Measurements from ENCODE around the gene ADTRP. TPM values are rescaled to one million over a fixed set of nuclear protein-coding genes. Genes with fewer than 3 reads are reported as not detected.
A peak's percentile ranks its signal among the peaks of the same experiment; 100 is the strongest.

The ADTRP gene
- total RNA-seq, 4 donors from 2014 or later = not detected

DNA sequence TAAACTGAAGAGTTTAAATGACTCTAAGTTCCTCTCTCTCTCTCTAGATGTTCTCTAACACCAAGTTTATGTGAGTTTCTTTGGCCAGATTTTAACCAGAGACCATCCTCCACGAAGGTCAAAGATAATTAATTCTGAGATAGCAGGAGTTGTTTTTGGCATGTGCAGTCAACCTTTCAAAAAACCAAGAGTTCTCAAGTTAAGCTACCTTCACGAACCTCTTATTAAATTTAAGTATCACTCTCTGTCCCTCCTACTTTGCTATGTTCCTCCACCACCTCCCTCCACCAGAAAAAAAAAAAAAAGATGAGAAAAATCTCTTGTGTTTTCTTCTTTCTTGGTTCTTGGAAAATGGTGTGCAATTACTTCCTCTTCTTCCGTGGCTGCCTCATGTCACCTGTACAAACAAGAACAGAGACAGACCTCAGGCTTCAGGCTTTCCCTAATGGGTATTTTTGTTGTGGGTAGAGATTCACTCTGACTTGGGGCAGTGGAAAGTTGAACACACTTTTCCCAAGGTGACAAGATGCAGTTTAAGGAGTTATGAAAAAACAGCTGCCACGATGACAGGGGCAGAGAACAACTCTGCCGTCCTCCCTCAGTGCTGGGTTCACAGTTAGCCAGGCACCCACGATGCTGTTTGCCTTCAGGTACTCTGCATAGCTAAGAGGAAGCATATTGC, 64.3 kb downstream of the ADTRP start:
- H3K27me3 ChIP-seq = no peaks in the 10 kb centered on the region
- no peak overlapping the region for H3K27ac ChIP-seq
- TF ChIP-seq, protein P1, sequence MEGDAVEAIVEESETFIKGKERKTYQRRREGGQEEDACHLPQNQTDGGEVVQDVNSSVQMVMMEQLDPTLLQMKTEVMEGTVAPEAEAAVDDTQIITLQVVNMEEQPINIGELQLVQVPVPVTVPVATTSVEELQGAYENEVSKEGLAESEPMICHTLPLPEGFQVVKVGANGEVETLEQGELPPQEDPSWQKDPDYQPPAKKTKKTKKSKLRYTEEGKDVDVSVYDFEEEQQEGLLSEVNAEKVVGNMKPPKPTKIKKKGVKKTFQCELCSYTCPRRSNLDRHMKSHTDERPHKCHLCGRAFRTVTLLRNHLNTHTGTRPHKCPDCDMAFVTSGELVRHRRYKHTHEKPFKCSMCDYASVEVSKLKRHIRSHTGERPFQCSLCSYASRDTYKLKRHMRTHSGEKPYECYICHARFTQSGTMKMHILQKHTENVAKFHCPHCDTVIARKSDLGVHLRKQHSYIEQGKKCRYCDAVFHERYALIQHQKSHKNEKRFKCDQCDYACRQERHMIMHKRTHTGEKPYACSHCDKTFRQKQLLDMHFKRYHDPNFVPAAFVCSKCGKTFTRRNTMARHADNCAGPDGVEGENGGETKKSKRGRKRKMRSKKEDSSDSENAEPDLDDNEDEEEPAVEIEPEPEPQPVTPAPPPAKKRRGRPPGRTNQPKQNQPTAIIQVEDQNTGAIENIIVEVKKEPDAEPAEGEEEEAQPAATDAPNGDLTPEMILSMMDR (IDR thresholded peaks at IDR 0.05) = no peak
- TF ChIP-seq POLR2A (IDR thresholded peaks at IDR 0.05) = no peak
- no peaks in the 10 kb centered on the region for H3K4me1 ChIP-seq
- no peaks in the 10 kb centered on the region for H3K9me3 ChIP-seq
- no peak overlapping the region for H3K4me3 ChIP-seq
- H3K36me3 ChIP-seq = no peaks in the 10 kb centered on the region
- DNase-seq = no peak
- intact Hi-C loops (cut with DNase I; ENCODE audit: low total_unique reads) = no loop called here

DNA sequence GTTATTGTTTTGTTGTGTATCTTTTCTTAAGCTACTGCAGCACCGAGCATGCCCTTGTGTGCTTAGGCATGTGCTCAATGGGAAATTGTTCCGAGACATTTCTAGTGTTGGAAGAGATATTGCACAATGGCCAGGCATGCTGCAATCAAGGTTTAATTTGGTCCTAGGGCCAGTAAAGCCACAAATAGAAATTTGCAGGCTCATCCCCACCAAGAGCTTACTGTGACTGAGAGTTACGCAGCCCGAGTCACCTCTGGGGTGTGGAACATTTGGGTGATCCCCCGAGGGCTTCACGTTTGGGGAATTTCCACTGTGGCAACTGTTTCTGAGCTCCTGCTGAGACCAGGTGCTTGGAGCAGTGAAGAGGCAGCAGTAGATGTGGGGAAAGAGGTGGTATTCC, 65.8 kb downstream of the ADTRP start:
- H3K4me3 ChIP-seq = no peak overlapping the region
- TF ChIP-seq POLR2A (IDR thresholded peaks at IDR 0.05) = no peak
- TF ChIP-seq, protein P1 (IDR thresholded peaks at IDR 0.05) = no peak
- no peaks in the 10 kb centered on the region for H3K27me3 ChIP-seq
- H3K36me3 ChIP-seq = no peaks in the 10 kb centered on the region
- H3K9me3 ChIP-seq = no peaks in the 10 kb centered on the region
- H3K4me1 ChIP-seq = no peaks in the 10 kb centered on the region
- peak in 1 of 2 donors; percentile 17 for DNase-seq
- intact Hi-C loops (cut with DNase I; ENCODE audit: low total_unique reads) = no loop called here
- no peak overlapping the region for H3K27ac ChIP-seq

DNA sequence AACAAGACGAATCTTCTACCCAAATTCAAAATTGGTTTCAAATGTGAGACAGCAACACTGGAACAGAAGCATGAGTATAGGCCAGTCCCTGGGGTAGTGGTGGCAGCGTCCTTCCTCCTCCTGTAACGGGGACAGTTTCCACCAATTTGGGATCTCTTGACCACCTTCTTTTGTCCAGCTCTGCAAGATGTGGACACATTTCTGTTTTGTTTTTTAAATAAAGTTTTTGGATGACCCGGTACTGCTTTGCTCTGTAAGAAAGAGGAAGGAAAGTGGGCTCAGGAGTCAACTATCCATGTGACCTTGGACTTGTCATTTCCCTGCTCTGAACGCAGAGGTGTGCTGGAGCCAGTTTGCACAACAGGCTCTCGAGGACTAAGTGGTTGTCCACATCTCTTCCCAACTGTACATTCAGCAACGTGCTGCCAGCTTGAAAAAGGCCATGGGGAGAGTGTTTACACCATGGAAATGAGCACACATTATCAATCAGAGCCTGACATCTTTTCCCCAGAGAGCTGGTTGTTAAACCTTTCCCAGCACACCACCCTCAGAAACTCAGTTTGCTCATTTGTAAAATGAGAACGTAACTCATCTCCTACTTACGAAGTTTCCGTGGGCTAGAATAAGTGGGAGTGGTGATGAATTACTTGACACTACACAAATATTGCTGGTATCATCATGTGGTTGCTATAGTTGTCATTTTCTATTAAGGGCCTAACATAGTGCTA, 66.5 kb downstream of the ADTRP start:
- H3K27me3 ChIP-seq = no peaks in the 10 kb centered on the region
- no peaks in the 10 kb centered on the region for H3K4me1 ChIP-seq
- H3K9me3 ChIP-seq = no peaks in the 10 kb centered on the region
- H3K36me3 ChIP-seq = no peaks in the 10 kb centered on the region
- DNase-seq = no peak
- intact Hi-C loops (cut with DNase I; ENCODE audit: low total_unique reads) = no loop called here
- TF ChIP-seq POLR2A (IDR thresholded peaks at IDR 0.05) = no peak
- TF ChIP-seq, protein P1 (IDR thresholded peaks at IDR 0.05) = no peak
- no peak overlapping the region for H3K4me3 ChIP-seq
- H3K27ac ChIP-seq = no peak overlapping the region

DNA sequence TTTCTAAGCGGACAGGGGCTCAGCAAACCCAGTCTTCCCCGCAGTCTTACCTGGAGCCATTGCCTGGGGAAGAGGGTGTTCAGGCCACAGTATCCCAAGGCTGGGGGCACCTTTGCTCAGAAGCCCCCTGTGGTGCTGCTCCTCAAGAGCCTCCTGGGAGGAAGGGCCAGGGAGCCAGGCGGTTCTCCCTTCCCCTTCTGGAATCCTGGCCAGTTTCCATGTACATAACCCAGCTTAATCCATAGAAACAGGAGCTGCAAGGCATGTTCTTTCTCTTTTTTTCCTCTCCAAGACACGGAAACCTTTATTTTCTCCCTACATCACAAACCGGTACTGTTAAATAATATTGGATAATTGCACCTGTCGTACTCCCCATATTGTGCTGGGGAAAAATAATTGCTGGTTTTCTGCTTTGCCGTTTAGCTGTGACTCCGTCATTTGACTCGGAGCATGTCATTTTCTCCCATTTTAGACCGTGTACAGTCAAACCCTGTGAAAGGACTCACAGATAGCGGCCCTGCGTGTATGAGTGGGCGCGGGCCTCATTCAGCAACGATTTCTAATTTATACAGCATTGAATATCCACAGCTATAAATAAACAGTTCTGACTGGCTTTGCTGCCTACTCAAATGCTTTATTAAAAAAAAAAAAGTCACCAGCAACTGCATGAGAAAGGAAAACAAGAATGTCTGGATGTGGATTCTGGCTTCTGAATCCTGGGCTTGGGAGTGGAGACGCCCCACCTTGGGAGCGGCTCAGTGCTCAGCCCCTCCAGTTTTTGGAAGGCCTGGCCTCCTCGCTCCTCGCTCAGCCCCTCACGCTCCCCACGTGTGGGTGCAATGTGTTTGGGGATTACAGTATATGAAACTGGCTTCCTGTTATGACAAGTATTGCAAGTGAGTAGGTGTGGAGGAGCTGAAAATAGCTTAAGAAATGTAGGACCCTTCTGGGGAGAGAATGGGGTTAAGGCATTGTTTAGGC, 67.3 kb downstream of the ADTRP start:
- H3K4me3 ChIP-seq = no peak overlapping the region
- no peaks in the 10 kb centered on the region for H3K36me3 ChIP-seq
- no peak for TF ChIP-seq POLR2A (IDR thresholded peaks at IDR 0.05)
- TF ChIP-seq, protein P1 (IDR thresholded peaks at IDR 0.05) = no peak
- no peaks in the 10 kb centered on the region for H3K9me3 ChIP-seq
- no peaks in the 10 kb centered on the region for H3K27me3 ChIP-seq
- intact Hi-C loops (cut with DNase I; ENCODE audit: low total_unique reads) = no loop called here
- H3K4me1 ChIP-seq = no peaks in the 10 kb centered on the region
- DNase-seq = no peak
- no peak overlapping the region for H3K27ac ChIP-seq

All from uterus (tissue), 4 donors.